Measurements from ENCODE around the gene CIC.
"Not testable (repeated sequence)": the region's sequence is repeated elsewhere in the genome, so short reads cannot be mapped to it uniquely, and the experiment has no call there.

Gene CIC

DNA sequence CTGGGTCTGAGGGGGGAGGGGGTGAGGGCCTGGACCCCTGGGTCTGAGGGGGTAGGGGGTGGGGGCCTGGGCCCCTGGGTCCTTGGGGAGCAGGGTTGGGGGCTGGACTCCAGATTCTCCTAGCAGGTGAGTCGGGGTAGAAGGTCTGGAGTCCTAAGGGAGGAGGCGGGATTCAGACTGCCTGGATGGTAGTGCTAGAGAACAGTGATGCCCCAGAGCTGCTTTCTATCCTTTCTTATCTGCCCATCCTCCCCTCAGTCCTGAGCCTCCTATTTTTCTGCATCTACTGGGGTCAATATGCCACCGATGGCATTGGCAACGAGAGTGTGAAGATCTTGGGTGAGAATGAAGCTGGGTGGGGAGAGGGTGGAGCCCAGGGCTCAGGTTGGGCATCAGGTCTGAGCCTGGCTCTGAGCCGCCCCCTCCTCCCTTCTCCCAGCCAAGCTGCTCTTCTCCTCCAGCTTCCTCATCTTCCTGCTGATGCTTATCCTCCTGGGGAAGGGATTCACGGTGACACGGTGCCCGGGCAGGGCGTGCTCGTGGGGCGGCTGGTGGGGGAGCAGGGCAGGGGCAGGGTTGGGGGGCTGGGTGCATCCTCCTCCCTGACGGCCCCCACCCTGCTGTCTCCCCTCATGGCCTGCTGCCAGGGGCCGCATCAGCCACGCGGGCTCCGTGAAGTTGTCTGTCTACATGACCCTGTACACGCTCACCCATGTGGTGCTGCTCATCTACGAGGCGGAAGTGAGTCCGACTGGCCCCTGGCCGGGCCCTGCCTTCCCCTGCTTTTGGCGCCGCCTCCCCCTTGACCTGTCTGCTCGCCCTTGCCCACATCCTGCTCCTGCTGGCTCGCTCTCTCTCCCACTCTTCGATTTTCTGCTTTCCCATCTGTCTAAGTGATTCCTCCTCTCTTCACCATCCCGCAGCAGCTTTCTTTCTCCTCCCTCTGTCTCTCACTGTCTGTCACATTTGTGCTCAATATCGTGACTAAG is 47.5 kb downstream of the CIC start:
- peak; percentile 43 for ATAC-seq
- H3K27ac Mint-ChIP-seq = peak overlapping the region; percentile 2 to 19
- peaks cover 61% of the 10 kb centered on the region for H3K27me3 Mint-ChIP-seq
- no peaks in the 10 kb centered on the region for H3K9me3 Mint-ChIP-seq
- H3K4me3 Mint-ChIP-seq = peak overlapping the region; percentile 49 to 54
- peaks cover 42% of the 10 kb centered on the region for H3K4me1 Mint-ChIP-seq
- DNase-seq = no peak

DNA sequence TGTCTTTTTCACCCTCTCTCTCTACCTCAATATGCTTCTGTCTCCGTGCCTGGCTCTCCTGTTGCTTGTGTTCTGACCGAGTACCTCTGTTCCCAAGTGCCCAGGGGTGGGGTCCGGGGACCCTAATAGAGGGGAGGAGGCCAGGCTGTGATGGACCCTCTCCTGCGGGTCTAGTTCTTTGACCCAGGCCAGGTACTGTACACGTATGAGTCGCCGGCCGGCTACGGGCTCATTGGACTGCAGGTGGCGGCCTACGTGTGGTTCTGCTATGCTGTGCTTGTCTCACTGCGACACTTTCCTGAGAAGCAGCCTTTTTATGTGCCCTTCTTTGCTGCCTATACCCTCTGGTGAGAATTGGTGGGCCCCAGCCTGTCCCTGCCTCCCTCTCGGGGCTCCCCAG is 48.5 kb downstream of the CIC start:
- ATAC-seq (no peak), DNase-seq (no peak)
- Mint-ChIP-seq H3K27ac (peak overlapping the region; percentile 17 to 51), H3K4me1 (peaks cover 35% of the 10 kb centered on the region), H3K4me3 (no peak overlapping the region), H3K27me3 (peaks cover 58% of the 10 kb centered on the region), H3K9me3 (no peaks in the 10 kb centered on the region)

DNA sequence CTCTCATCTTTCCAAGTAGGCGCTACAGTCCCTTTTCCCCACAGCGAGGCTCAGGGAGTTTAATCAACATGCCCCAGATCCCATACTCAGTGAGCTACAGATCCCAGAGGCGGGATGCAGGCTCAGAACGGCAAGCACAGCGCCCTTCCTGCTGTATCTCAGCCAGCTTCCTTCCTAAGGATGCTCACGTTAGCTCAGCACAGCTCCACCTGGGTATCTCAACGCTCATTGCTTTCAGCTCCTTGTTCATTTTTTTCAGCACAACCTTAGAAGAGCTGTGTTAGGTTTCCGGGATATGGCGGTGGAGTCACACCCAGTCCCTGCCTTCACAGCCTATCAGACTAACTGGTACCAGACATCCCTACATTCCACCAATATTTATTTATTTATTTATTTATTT is 53.3 kb downstream of the CIC start:
- Mint-ChIP-seq H3K27ac (no peak overlapping the region), H3K27me3 (peaks cover 42% of the 10 kb centered on the region)
- ATAC-seq = no peak

DNA sequence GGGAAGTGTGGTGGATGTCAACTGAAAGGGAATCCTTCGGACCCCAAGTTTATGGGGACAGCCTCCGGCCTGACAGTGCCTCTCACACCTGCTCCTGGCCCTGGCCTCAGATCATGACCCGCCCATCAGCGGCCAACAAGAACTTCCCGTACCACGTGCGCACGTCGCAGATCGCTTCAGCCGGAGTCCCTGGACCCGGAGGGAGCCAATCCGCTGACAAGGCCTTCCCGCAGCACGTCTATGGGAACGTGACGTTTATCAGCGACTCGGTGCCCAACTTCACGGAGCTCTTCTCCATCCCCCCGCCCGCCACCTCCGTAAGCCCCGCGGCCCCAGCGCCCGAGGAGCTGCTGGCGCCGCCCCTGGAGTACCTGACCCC is 54.4 kb downstream of the CIC start:
- peak overlapping the region; percentile 37 to 44 for H3K4me3 Mint-ChIP-seq
- ATAC-seq (no peak), DNase-seq (no peak)
- no peaks in the 10 kb centered on the region for H3K9me3 Mint-ChIP-seq
- H3K27me3 Mint-ChIP-seq = peaks cover 41% of the 10 kb centered on the region
- peaks cover 31% of the 10 kb centered on the region for H3K4me1 Mint-ChIP-seq
- H3K27ac Mint-ChIP-seq = no peak overlapping the region

More for the DNA sequence above, 53.3 kb downstream of the CIC start:
- Mint-ChIP-seq H3K4me3 (no peak overlapping the region), H3K4me1 (peaks cover 25% of the 10 kb centered on the region), H3K9me3 (no peaks in the 10 kb centered on the region)
- no peak for DNase-seq

DNA sequence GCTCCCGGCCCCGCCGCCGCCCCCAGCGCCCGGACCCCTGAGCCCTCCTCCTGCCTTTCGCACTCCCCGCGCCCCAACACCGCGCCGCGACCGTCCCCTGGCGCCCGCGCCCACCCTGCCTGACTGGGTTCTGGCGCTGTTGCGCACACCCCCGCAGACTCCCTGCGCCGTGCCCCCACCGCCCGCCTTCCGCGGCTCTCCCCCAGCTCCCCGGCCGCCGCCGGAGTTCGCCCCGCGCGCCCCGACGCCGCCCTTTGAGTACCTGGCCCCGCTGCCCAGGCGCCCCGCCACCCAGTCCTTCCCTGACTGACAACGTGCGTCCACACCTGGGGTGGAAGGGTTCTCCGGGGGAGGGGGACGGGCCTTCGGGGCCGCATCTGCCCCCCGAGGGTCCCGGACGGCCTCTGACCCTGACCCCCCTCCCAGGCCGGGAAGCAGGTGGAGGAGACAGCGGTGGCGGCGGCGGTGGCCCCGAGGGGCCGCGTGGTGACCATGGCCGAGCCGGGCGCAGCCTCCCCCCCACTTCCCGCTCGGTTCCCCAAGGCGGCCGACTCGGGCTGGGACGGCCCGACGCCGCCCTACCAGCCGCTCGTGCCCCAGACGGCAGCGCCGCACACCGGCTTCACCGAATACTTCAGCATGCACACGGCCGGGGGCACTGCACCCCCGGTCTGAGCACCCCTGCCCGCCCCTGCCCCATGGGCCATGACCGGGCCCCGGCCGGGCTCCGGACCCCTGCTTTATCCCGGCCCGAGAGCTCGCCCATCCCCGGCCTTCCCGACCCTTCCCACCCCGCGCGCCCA is 55.0 kb downstream of the CIC start:
- no peaks in the 10 kb centered on the region for H3K9me3 Mint-ChIP-seq
- peak overlapping the region; percentile 48 to 96 for H3K4me3 Mint-ChIP-seq
- ATAC-seq (no peak), DNase-seq (peak in 1 of 2 donors; percentile 49)
- peaks cover 41% of the 10 kb centered on the region for H3K27me3 Mint-ChIP-seq
- H3K4me1 Mint-ChIP-seq = peaks cover 36% of the 10 kb centered on the region
- H3K27ac Mint-ChIP-seq = no peak overlapping the region

DNA sequence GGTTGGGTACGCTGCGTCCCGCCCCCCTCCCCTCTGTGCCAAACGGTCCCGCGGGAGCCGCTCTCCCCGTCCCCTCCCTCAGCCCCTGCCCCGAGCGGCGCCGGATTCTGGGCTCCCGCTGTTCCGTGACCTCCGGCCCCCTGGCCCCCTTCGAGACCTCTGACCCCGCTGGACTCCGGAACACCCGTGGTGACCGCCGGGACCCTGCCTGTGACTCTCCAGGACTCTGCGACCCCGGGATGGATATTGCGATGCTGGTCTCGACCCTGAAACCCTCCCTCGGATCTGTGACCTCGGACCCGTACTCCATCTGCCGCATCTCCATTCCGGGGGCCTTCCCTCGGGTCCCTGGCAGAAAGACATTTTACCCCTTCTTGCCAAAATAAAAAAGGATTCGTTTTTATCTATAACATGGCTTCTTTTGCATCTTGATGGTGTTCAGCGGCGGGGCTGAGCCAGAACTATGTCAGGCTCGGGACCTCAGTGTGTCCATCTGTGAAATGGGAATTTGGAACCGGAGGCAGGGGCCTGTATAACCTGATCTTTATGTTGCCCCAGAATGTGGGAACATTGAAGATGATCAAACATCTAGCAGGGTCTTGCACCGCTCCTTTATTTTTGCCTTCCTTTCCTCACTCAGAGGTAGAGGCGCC is 55.7 kb downstream of the CIC start:
- ATAC-seq (no peak), DNase-seq (no peak)
- peaks cover 39% of the 10 kb centered on the region for H3K4me1 Mint-ChIP-seq
- no peaks in the 10 kb centered on the region for H3K9me3 Mint-ChIP-seq
- H3K4me3 Mint-ChIP-seq = peak overlapping the region; percentile 92 to 96
- peaks cover 41% of the 10 kb centered on the region for H3K27me3 Mint-ChIP-seq
- peak overlapping the region; percentile 76 to 93 for H3K27ac Mint-ChIP-seq

DNA sequence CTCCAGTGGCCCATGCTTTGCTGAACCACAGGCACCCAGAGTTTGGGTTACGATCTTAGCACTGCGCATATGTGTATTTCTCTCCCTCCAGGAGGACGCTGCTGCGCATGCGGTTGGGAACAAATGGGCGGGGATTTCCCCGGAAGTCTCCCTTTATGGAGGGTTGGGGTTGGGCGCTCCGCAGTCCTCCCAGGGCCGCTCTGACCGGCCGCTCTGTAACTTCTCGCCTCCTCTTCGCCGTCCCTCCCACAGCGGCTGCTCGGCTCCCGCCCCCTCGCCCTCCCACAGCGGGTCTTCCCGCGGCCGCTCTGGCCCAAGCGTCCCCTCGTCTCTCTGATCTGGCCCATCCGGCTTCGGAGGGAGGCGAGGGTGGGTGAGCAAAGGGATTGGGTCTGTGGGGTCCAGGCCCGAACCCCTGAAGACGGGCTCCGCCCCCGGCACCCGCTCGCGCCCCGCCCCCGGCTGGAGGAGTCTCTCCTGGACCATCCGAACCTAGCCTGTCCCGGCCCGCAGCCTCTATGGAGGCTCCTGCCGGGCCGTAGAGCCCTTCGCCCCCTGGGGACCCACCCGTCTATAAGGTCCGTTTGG is 56.4 kb downstream of the CIC start, which contains the start of gene MEGF8:
Gene MEGF8 (plus strand): TSS at position 328 of the 588 bp plus-strand sequence. CDS start 609 bp downstream, outside the sequence.
- H3K27me3 Mint-ChIP-seq = peaks cover 41% of the 10 kb centered on the region
- peak; percentile 94 for ATAC-seq
- DNase-seq = peak; percentile 97 to 99
- peaks cover 41% of the 10 kb centered on the region for H3K4me1 Mint-ChIP-seq
- H3K27ac Mint-ChIP-seq = peak within 1 kb of the TSS; percentile 76 to 93
- no peaks in the 10 kb centered on the region for H3K9me3 Mint-ChIP-seq
- H3K4me3 Mint-ChIP-seq = peak within 1 kb of the TSS; percentile 92 to 96

DNA sequence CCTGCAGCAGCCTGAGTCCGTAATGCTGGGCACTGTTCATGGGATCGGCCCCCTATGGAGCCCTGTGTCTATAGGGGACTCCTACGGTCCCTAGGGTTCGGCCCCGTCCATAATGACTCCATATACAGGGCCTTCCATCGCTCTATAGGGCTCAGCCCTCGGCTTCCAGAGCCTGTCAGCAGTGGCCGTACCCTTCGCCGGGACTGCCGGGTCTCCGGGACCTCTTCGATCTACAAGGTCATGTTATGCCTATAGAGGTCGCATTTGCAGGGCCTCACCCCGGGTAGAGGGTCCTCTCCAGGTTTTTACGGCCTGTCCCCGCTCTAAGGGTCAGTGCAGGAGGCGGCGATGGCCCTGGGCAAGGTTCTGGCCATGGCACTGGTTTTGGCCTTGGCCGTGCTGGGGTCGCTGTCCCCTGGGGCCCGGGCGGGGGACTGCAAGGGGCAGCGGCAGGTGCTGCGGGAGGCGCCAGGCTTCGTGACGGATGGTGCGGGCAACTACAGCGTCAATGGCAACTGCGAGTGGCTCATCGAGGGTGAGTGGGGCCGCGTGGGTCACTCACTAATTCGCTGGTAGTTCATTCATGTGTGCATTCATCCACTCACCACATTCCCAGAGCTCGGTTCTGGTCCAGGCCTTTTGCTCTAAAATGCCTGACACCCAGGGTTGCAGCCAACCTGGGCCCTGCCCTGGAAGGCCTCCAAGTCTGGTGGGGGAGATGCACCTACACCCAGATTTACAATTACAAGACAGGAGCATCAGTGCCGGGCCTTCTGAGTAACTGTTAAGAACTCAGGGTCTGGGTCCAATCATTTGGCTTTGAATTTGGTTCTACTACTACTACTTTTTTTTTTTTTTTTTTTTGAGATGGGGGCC is 57.1 kb downstream of the CIC start:
- H3K27ac Mint-ChIP-seq = peak overlapping the region; percentile 70 to 85
- peaks cover 37% of the 10 kb centered on the region for H3K27me3 Mint-ChIP-seq
- peaks cover 44% of the 10 kb centered on the region for H3K4me1 Mint-ChIP-seq
- H3K9me3 Mint-ChIP-seq = no peaks in the 10 kb centered on the region
- peak overlapping the region; percentile 92 to 96 for H3K4me3 Mint-ChIP-seq
- DNase-seq (peak; percentile 43 to 47), ATAC-seq (peak; percentile 27)

DNA sequence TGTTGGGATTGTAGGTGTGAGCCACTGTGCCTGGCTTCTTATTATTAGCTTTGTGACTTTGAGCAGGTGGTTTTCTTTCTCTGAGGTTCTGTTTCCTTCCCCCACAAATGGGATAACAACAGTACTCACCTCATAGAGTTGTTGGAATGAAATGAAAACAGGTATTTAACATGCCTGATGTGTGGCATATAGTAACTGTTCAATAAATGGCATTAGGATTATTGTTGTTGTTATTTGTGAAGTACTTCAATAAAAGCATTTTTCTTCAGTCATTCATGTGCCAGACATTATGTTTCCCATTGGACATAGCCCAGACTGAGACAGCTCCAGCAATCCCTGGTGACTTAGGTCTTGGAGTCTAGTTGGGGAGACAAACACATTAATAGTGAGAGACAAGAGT is 57.9 kb downstream of the CIC start:
- no peak for DNase-seq
- H3K4me1 Mint-ChIP-seq = peaks cover 44% of the 10 kb centered on the region
- peak overlapping the region; percentile 92 to 96 for H3K4me3 Mint-ChIP-seq
- H3K27ac Mint-ChIP-seq = peak overlapping the region in 1 of 2 donors; percentile 16
- no peaks in the 10 kb centered on the region for H3K9me3 Mint-ChIP-seq
- no peak for ATAC-seq
- peaks cover 28% of the 10 kb centered on the region for H3K27me3 Mint-ChIP-seq

DNA sequence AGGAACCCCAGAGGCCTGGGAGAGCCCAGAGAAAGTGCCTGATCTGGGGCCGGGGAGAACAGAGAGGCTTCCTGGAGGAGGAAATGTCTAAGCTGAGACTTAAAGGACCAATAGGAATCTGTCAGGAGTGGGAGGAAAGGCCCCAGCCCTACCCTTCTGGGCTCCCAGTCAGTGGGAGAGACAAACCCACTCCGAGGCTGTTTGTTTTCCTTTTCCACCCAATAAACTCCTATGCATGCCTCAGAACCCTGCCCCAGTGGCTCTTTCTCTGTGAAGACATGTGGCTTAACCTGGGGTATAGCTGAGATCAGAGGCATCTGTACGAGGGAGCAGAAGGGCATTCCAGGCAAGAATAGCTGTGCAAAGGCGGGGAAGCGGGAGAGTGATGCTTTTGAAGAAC is 58.3 kb downstream of the CIC start:
- H3K4me3 Mint-ChIP-seq = no peak overlapping the region
- no peaks in the 10 kb centered on the region for H3K9me3 Mint-ChIP-seq
- H3K27ac Mint-ChIP-seq = no peak overlapping the region
- H3K27me3 Mint-ChIP-seq = peaks cover 26% of the 10 kb centered on the region
- ATAC-seq (no peak), DNase-seq (no peak)
- H3K4me1 Mint-ChIP-seq = peaks cover 44% of the 10 kb centered on the region

DNA sequence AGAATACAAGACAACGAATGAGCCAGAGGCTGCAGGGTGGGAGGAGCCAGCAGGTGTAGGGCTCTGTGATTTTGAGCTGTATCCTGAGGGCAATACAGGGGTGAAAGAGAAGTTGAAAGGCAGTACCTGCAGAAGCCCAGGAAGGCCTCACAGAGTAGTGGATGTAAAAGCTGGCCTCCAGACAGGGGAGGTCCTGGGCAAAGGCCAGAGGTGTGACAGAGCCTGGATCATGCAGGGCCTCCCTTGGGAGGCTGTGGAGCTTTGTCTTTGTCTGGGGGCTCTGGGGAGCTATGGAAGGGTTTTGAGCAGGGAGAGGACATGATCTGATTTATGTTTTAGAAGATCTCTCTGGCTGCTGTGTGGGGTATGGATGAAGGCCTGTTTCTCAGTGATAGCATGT is 59.1 kb downstream of the CIC start:
- H3K27ac Mint-ChIP-seq = no peak overlapping the region
- peaks cover 44% of the 10 kb centered on the region for H3K4me1 Mint-ChIP-seq
- no peaks in the 10 kb centered on the region for H3K9me3 Mint-ChIP-seq
- ATAC-seq (no peak), DNase-seq (no peak)
- H3K27me3 Mint-ChIP-seq = peaks cover 20% of the 10 kb centered on the region
- no peak overlapping the region for H3K4me3 Mint-ChIP-seq

DNA sequence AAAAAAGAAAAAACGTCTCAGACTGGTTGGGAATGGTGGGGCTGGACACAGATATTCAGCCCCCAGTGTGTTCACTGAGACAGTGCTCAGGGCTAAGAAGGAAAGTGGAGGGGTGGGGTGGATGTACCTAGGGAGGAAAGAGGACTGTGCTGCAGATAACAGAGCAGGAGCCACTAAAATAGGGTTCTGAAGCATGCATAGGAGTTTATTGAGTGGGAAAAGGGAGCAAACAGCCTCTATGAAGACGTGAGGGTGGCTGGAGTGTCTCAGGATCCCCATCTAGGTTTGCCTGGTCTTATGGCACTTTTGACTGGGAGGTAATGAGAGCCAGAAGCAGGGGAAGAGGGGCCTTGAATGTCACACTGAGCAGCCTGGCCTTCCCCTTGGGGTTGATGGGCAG is 59.8 kb downstream of the CIC start:
- Mint-ChIP-seq H3K27me3 (peaks cover 12% of the 10 kb centered on the region), H3K4me3 (no peak overlapping the region), H3K9me3 (no peaks in the 10 kb centered on the region), H3K27ac (no peak overlapping the region), H3K4me1 (peaks cover 44% of the 10 kb centered on the region)
- ATAC-seq (no peak), DNase-seq (no peak)

DNA sequence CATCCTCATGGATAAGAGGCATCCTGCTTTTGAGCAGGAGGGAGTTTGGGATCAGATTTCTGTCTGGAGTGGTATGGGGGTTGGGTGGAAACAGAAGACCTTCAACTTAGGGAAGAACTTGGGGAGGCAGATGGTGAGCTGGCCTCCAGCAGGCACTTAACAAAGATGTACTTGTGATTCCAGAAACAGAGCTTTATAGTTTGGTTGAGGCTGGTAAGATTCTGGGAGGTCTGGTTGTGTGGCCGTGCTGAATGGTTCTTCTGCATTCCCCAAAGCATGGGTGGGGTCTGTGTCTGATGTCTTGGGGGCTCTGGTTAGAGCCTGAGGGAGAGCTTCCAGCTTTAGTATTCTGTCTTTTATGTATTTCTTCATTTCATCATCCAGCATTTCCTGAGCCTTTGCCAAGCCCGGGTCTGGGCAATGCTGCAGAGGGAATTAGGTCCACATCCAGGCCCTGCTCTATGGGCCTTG is 61.2 kb downstream of the CIC start:
- peak overlapping the region in 1 of 2 donors; percentile 21 for H3K27ac Mint-ChIP-seq
- DNase-seq (no peak), ATAC-seq (no peak)
- H3K9me3 Mint-ChIP-seq = no peaks in the 10 kb centered on the region
- peaks cover 37% of the 10 kb centered on the region for H3K4me1 Mint-ChIP-seq
- H3K4me3 Mint-ChIP-seq = no peak overlapping the region
- peaks cover under 1% of the 10 kb centered on the region for H3K27me3 Mint-ChIP-seq

DNA sequence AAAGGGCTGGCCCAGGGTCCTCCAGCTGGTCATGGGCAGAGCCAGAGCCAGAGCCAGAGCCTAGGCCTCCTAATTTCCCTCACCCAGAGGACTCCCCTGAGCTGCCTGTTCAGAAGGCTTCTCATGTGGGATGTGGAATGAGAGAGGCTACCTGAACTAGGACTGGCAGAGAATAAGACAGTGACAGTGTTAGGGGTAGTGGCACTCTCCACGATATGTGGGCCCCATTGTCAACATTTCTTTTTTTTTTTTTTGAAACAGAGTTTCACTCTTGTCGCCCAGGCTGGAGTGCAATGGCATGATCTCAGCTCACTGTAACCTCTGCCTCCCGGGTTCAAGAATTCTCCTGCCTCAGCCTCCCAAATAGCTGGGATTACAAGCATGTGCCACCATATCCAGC is 62.3 kb downstream of the CIC start:
- H3K9me3 Mint-ChIP-seq, H3K27me3 Mint-ChIP-seq, DNase-seq, H3K27ac Mint-ChIP-seq, ATAC-seq, H3K4me3 Mint-ChIP-seq: not testable (repeated sequence)
- H3K4me1 Mint-ChIP-seq = peaks cover 34% of the 10 kb centered on the region

Data from stimulated activated naive CD8-positive, alpha-beta T cell treated with anti-CD3 and anti-CD28 coated beads, Interleukin-15, amount 100 ng/mL, for 72 hours (primary cell).